Measurements from ENCODE around the gene VPS11. TPM values are rescaled to one million over a fixed set of nuclear protein-coding genes. Genes with fewer than 3 reads are reported as not detected.

VPS11 gene
- total and polyA plus RNA-seq, 10 of the 15 experiments (the other 5 are each of a cell fraction or from before 2014, with no cell fraction given) = 15.8 to 26.4 (median 24.5) TPM

DNA sequence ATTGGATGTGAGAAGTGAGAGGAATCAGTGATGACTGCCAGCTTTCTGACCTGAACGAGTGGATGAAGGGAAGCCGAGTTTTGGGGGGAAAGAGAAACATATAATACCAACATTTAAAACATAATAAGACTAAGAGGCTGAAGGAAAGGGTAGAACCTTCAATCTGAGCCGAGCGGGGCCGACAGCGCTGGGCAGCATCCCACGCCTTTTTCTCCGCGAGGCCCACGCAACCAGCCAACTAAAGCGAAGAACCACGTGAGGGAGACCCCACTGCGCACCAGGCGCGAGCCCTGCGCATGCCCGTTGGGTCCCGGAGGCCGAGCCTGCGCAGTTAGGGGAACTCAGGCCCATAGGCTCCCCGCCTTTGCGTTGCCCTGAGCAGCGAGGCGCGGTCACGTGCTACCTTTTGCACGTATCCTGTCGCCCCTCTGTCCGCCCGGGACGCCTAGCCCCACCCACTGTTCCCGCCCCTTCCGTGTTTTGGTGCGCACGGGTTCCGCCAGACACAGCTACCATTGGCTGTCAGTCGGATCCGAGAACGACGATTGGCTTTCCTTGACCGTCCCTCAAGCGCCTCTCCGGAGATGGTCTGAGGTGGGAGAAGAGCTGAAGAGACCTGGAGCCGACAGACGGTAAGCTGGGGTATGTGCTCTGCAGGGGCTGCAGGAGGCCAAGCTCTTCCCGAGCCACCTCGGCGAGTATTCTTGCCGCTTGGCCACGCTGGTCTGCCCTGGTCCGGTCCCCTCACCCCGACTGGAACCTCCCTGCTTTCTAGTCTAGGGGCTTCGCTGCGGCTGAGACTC lies 53.6 kb downstream of the VPS11 start, which contains the start of gene HINFP (continued):
- TF ChIP-seq, protein P1, sequence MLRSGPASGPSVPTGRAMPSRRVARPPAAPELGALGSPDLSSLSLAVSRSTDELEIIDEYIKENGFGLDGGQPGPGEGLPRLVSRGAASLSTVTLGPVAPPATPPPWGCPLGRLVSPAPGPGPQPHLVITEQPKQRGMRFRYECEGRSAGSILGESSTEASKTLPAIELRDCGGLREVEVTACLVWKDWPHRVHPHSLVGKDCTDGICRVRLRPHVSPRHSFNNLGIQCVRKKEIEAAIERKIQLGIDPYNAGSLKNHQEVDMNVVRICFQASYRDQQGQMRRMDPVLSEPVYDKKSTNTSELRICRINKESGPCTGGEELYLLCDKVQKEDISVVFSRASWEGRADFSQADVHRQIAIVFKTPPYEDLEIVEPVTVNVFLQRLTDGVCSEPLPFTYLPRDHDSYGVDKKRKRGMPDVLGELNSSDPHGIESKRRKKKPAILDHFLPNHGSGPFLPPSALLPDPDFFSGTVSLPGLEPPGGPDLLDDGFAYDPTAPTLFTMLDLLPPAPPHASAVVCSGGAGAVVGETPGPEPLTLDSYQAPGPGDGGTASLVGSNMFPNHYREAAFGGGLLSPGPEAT (IDR thresholded peaks at IDR 0.05; ENCODE audit: low read depth) = no peak; the same call in none of the 2 replicates
- TF ChIP-seq TCF3 (IDR thresholded peaks at IDR 0.05; ENCODE audit: borderline replicate concordance, insufficient read depth, low read depth, low read length) = no peak
- no peak for TF ChIP-seq ZNF384 (IDR thresholded peaks at IDR 0.05; ENCODE audit: borderline replicate concordance, low read depth, low read length)
- TF ChIP-seq KLF5 (IDR thresholded peaks at IDR 0.05; ENCODE audit: partially characterized antibody) = peak; percentile 23
- TF ChIP-seq ESRRA (IDR thresholded peaks at IDR 0.05; ENCODE audit: low read length) = 0 out of 2 replicates have a peak, but pooled peaks have one; percentile 76
- TF ChIP-seq HDAC2 (IDR thresholded peaks at IDR 0.05) = no peak
- TF ChIP-seq, protein P2, sequence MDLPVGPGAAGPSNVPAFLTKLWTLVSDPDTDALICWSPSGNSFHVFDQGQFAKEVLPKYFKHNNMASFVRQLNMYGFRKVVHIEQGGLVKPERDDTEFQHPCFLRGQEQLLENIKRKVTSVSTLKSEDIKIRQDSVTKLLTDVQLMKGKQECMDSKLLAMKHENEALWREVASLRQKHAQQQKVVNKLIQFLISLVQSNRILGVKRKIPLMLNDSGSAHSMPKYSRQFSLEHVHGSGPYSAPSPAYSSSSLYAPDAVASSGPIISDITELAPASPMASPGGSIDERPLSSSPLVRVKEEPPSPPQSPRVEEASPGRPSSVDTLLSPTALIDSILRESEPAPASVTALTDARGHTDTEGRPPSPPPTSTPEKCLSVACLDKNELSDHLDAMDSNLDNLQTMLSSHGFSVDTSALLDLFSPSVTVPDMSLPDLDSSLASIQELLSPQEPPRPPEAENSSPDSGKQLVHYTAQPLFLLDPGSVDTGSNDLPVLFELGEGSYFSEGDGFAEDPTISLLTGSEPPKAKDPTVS (IDR thresholded peaks at IDR 0.05; ENCODE audit: low read depth, low read length) = no peak
- no peak for TF ChIP-seq SMC3 (IDR thresholded peaks at IDR 0.05; ENCODE audit: borderline replicate concordance, low read length)
- TF ChIP-seq TARDBP (IDR thresholded peaks at IDR 0.05; ENCODE audit: borderline replicate concordance) = no peak
- peak; percentile 94 for TF ChIP-seq SP1 (IDR thresholded peaks at IDR 0.05; ENCODE audit: low read depth, low read length)
- peak; percentile 80 for TF ChIP-seq PAX5 (IDR thresholded peaks at IDR 0.05; ENCODE audit: borderline replicate concordance, low read depth, low read length)

Data from GM12878 (cell line).